Heart right ventricle (tissue), 16 donors: Measurements from ENCODE around the gene NEU4. TPM values are rescaled to one million over a fixed set of nuclear protein-coding genes. Genes with fewer than 3 reads are reported as not detected.

Experiments
- ATAC-seq, 8 donors: fragments of 200-7000 bp; cut with Tn5 transposase; one replicate each; pipeline ENCODE4 v1.9.1; 2020; ENCODE audit warnings: mild to moderate bottlenecking in 8 of 8, moderate library complexity in 8 of 8, moderate number of reproducible peaks in 1 of 8
- DNase-seq, 2 donors: peaks; one replicate each; pipeline ENCODE4 v3.0.0-alpha.2; 2020
- H3K27ac ChIP-seq, 10 donors: fragments of 200-600 bp; sonication (generic) in 2 of 10; one replicate each; pipeline versions ENCODE4 v1.5.0 to v1.8.0; 2020 to 2022; ENCODE audit warnings: mild to moderate bottlenecking in 3 of 10
- H3K27me3 ChIP-seq, 7 donors: fragments of 200-600 bp; one replicate each; pipeline ENCODE4 v1.8.0; 2021 to 2022; ENCODE audit warnings: mild to moderate bottlenecking in 2 of 7
- H3K36me3 ChIP-seq, 9 donors: fragments of 200-600 bp; sonication (generic) in 1 of 9; one replicate each; pipeline versions ENCODE4 v1.5.0 to v1.8.0; 2020 to 2022; ENCODE audit warnings: mild to moderate bottlenecking in 2 of 9
- H3K4me1 ChIP-seq, 9 donors: fragments of 200-600 bp; sonication (generic) in 1 of 9; one replicate each; pipeline versions ENCODE4 v1.5.0 to v1.8.0; 2020 to 2022; ENCODE audit warnings: mild to moderate bottlenecking in 4 of 9
- H3K4me3 ChIP-seq, 10 donors: fragments of 200-600 bp; sonication (generic) in 2 of 10; one replicate each; pipeline versions ENCODE4 v1.5.0 to v1.8.0; 2020 to 2022; ENCODE audit warnings: mild to moderate bottlenecking in 7 of 10, moderate library complexity in 2 of 10
- H3K9me3 ChIP-seq, 11 donors: fragments of 200-600 bp in 10 of 11; sonication (generic) in 2 of 11; one replicate each; pipeline versions ENCODE4 v1.5.0 to v1.8.0; 2013 to 2022; ENCODE audit warnings: mild to moderate bottlenecking in 2 of 11, control low read depth in 1 of 11, moderate library complexity in 1 of 11
- WGBS, 2 donors: extraction: QIAGEN DNeasy Blood & Tissue Kit; methylation state at CpG; one replicate each; pipeline ENCODE4 v1.1.7; 2013; ENCODE audit warnings: inconsistent platforms in 1 of 2; 5-methylcytosine and 5-hydroxymethylcytosine counted together
- intact Hi-C, 10 donors: fragments of 100-400 bp; cut with DNase I; formaldehyde crosslinking; loops; one replicate each; pipeline versions ENCODE4 v1.11.1 to v1.14.2; 2022
- polyA plus RNA-seq, 2 donors: library from polyadenylated mRNA; stranded (reverse); fragments of 200-250 nt; gene quantifications; one replicate each; pipeline ENCODE4 v1.2.3, GENCODE V29; 2013
- total RNA-seq, 10 donors: library from RNA; stranded (reverse); fragmentation: NEBNext Ultra II Directional in 3 of 10; extraction: Animal tissue kit (Norgen Biotek cat#: 25700) in 3 of 10; gene quantifications; one replicate each; pipeline versions ENCODE4 v1.2.1 to v1.2.4, GENCODE V29; 2021 to 2023
- TF ChIP-seq, protein P1 (sequence below), 9 donors: fragments of 200-600 bp; sonication (generic) in 2 of 9; IDR thresholded peaks; one replicate each; pipeline versions ENCODE4 v1.5.0 to v1.8.0; 2021 to 2022; ENCODE audit warnings: antibody characterized with exemption in 9 of 9, mild to moderate bottlenecking in 5 of 9, moderate library complexity in 1 of 9
- donor health status: Arrhythmogenic right ventricular cardiomyopathy.
- donor health status: ischemic (EF 13 %, LVEDD 7.1; RV severe dilation, severe dysfunction).
- donor health status: healthy with polysubstance abuse.
- donor health status: DM: no; HTN: yes; CAD: no.
- donor health status: DM: no; HTN: no; CAD: no.
- donor health status: ischemic (EF 25% LVEDD 6.9; RV normal size, moderate dysfunction).
- donor health status: ischemic (EF 25% LVEDD 5.7; RV mildly dilated, moderate dysfunction).
- donor health status: healthy.
- donor health status: DM: yes; HTN: yes; CAD: no.
- donor health status: Ischemic cardiomyopathy.
- donor health status: ischemic (EF 35%, LVEDD 5.7; RV mildly dilated, moderate dysfunction).
- donor health status: nonischemic (EF 11% LVEDD 7.7; RV severe dilation, severe dysfunction).
- donor health status: DM: yes; HTN: yes; CAD: no.
- donor health status: PGD.
- donor health status: ischemic (EF 29% LVEDD 5.4; RV normal size, mild dysfunction).
- donor health status: nonischemic (EF 23%, LVEDD 6.1; RV moderate dilation, normal function).

NEU4 gene
- total and polyA plus RNA-seq, 12 donors = 0.07 to 1.2 (median 0.46) TPM; not detected in 2

DNA sequence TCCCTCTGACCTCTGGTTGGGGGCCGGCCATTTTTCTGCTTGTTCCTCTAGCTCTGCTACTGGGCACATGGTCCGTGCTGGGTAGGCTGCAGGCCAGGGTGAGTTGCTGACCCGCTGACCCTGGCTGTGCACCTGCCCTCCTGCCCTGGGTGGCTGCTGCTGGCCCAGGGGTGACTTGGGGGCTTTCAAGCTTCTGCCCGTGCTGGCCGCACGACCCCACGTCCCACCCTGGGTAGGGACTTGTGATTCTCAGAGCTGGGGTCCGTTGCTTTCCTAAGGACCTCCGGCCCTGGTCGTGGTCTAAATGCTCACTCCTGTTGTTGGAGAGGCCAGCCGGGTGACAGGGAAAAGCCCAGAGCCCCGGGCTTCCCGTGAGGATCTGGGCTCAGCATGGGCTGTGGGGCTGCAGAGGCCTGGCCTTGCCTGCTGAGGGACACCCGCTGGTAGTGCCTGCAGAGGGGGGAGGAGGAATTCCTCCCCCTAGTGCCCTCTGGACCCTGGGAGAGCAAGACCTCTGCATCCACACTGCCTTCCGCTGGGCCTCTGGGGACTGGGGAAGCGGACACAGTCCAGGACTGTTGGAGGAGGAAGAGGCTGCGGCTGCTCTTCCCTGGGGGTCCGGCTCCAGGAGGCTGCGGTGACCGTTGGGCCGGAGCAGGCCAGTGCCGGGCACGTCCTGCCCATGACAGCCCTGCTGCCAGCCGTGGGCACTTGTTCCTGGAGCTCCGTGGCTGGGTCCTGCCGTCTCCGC is 38.6 kb upstream of the NEU4 start:
- Histone ChIP-seq H3K4me1 (peaks cover 0 to 17% (median 0%) of the 10 kb centered on the region in 9 donors), H3K9me3 (no peaks in the 10 kb centered on the region), H3K4me3 (no peak overlapping the region), H3K27ac (no peak overlapping the region), H3K36me3 (no peaks in the 10 kb centered on the region), H3K27me3 (peaks cover 4 to 32% (median 23%) of the 10 kb centered on the region in 7 donors)
- intact Hi-C loops = no loop called here
- ATAC-seq (peak in 5 of 8 donors; percentile 4 to 38 (median 9)), DNase-seq (peak in 1 of 2 donors; percentile 27)
- TF ChIP-seq, protein P1, sequence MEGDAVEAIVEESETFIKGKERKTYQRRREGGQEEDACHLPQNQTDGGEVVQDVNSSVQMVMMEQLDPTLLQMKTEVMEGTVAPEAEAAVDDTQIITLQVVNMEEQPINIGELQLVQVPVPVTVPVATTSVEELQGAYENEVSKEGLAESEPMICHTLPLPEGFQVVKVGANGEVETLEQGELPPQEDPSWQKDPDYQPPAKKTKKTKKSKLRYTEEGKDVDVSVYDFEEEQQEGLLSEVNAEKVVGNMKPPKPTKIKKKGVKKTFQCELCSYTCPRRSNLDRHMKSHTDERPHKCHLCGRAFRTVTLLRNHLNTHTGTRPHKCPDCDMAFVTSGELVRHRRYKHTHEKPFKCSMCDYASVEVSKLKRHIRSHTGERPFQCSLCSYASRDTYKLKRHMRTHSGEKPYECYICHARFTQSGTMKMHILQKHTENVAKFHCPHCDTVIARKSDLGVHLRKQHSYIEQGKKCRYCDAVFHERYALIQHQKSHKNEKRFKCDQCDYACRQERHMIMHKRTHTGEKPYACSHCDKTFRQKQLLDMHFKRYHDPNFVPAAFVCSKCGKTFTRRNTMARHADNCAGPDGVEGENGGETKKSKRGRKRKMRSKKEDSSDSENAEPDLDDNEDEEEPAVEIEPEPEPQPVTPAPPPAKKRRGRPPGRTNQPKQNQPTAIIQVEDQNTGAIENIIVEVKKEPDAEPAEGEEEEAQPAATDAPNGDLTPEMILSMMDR (IDR thresholded peaks at IDR 0.05) = no peak
- WGBS, 2 donors = 53 to 63% methylated on average over 27 of the region's 27 CpGs

DNA sequence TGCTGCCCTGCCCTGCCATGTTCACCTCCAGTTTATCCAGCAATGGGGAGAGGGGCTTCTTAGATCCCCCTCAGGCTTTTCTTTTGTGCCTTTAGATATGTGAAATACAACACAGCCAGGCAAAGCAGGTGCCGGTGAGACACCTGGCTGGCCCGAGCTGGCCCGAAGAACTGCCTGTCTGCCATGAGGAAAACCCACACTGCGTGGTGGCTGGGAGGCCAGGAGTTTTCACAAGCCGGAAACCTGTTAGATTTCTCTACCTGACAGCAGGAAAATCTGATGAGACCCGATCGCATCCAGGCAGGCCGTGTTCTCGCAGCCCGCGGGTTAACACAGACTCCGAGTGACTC is 38.1 kb upstream of the NEU4 start:
- Histone ChIP-seq H3K27me3 (peaks cover 7 to 38% (median 28%) of the 10 kb centered on the region in 7 donors), H3K27ac (no peak overlapping the region), H3K4me3 (no peak overlapping the region), H3K9me3 (no peaks in the 10 kb centered on the region), H3K4me1 (peaks cover 0 to 17% (median 0%) of the 10 kb centered on the region in 9 donors), H3K36me3 (no peaks in the 10 kb centered on the region)
- TF ChIP-seq, protein P1 (IDR thresholded peaks at IDR 0.05) = no peak
- intact Hi-C loops = no loop called here
- peak in 1 of 8 donors; percentile 5 for ATAC-seq
- no peak for DNase-seq
- 88 to 95% methylated on average over 12 of the region's 12 CpGs for WGBS, 2 donors

DNA sequence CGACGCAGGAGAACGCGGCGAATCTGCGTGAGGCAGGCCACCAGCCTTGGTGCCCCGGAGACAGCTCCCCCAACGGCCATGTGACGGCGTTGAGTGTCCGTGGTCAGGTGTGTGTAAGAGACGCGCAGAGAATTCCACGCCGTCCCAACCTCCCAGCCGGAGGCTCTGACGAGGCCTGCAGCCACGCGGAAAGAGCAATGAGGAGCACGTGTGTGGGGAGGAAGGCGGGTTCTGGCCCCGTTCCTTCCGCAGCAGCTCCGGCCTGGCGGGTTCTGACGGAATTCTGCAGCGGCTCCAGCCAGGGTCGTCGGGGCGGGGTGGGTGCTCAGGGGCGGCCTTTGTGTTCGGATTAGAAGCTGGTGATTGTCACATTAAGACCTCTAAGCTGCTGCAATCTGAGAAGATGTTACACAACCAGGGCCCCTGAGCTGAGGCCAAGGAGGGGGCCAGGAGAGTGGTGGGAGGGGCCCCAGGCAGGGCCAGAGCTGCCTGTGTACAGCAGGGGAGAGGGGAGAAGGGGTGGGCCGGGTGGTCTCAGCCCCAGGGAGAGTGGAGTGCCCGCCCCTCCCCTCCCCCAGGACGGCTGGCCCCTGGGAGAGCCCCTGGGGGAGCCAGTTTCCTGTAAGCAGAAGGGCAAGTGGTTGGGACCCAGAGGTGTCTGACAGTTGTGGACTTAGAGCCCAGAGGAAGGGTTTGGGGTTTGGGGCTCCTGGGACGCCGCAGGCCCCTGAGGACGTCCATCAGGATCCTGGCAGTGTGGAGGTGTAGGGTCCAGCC is 37.5 kb upstream of the NEU4 start:
- WGBS, 2 donors = 67 to 69% methylated on average over 37 to 38 of the region's 38 CpGs
- no peak overlapping the region for H3K27ac ChIP-seq
- no peaks in the 10 kb centered on the region for H3K36me3 ChIP-seq
- intact Hi-C loops = no loop called here
- TF ChIP-seq, protein P1 (IDR thresholded peaks at IDR 0.05) = no peak
- no peak overlapping the region for H3K4me3 ChIP-seq
- ATAC-seq (peak in 6 of 8 donors; percentile 16 to 48 (median 20)), DNase-seq (peak in 1 of 2 donors; percentile 33)
- H3K4me1 ChIP-seq = peaks cover 0 to 17% (median 0%) of the 10 kb centered on the region in 9 donors
- no peaks in the 10 kb centered on the region for H3K9me3 ChIP-seq
- H3K27me3 ChIP-seq = peaks cover 7 to 42% (median 34%) of the 10 kb centered on the region in 7 donors

DNA sequence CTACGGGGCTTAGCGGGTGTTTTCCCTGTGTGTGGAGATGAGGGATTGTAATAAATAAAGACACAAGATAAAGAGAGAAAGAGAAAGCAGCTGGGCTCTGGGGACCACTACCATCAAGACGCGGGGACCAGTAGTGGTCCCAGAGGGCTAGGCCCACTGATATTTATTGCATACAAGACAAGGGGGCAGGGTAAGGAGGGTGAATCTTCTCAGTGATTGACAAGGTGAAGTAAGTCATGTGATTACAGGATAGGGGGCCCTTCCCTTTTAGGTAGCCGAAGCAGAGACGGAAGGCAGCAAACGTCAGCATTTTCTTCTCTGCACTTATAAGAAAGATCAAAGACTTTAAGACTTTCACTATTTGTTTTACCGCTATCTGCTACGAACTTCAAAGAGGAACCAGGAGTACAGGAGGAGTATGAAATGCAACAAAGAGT is 36.9 kb upstream of the NEU4 start:
- intact Hi-C loops = no loop called here
- 54 to 57% methylated on average over 9 of the region's 9 CpGs for WGBS, 2 donors
- no peak for DNase-seq
- Histone ChIP-seq H3K27ac (no peak overlapping the region), H3K9me3 (no peaks in the 10 kb centered on the region), H3K4me3 (no peak overlapping the region), H3K36me3 (no peaks in the 10 kb centered on the region), H3K27me3 (peaks cover 7 to 49% (median 40%) of the 10 kb centered on the region in 7 donors), H3K4me1 (peaks cover 0 to 17% (median 0%) of the 10 kb centered on the region in 9 donors)
- no peak for ATAC-seq
- TF ChIP-seq, protein P1 (IDR thresholded peaks at IDR 0.05) = no peak
